K562 (cell line): Measurements from ENCODE around the gene MDN1. TPM values are rescaled to one million over a fixed set of nuclear protein-coding genes. Genes with fewer than 3 reads are reported as not detected.

ENCODE experiments used
- ATAC-seq: fragments of 200-7000 bp; cut with Tn5 transposase; 3 replicates; pipeline ENCODE4 v1.9.1; 2020; ENCODE audit warnings: moderate library complexity
- BruUV-seq: library from RNA; stranded (reverse); fragments of 400-500 nt; replicated peaks from 2 replicates; lab custom pipeline; 2021; lab: Mats Ljungman, UMichigan
- CTCF ChIA-PET: fragments of 300-600 bp; formaldehyde crosslinking; extraction: SDS; loops from one replicate; lab custom pipeline; 2021; ENCODE audit warnings: low intra/inter-chr PET ratio; lab: Yijun Ruan, JAX
- POLR2A ChIA-PET: fragments of 300-600, 350-650 bp; sonication (Branson Sonifier 250); formaldehyde crosslinking; extraction: SDS; loops from one replicate; lab custom pipeline; 2021; ENCODE audit warnings: antibody characterized with exemption, inconsistent platforms; lab: Yijun Ruan, JAX
- DNase-seq, 4 experiments: peaks; one replicate each; pipeline versions ENCODE4 v3.0.0 to v3.0.0-alpha.2; 2011 to 2018; ENCODE audit warnings: low spot score in 3 of 4, mixed read lengths in 3 of 4; ENCODE audit errors: extremely low read depth in 1 of 4
- FAIRE-seq: peaks from 2 replicates; lab custom pipeline; 2011; peaks lifted over from hg19 to GRCh38; lab: Jason Lieb, UNC
- H2AFZ ChIP-seq: 2 replicates; pipeline ENCODE4 v1.6.0; 2011; ENCODE audit warnings: low read depth, low read length, control low read depth, inconsistent platforms
- H3K27ac ChIP-seq: fragments of 200-600 bp; 3 replicates; pipeline ENCODE4 v1.8.0; 2011; ENCODE audit warnings: low read depth, mild to moderate bottlenecking, control low read depth, inconsistent platforms, low read length, moderate library complexity, mixed read lengths; ENCODE audit errors: extremely low read depth
- H3K27me3 ChIP-seq, 2 experiments: fragments of 300-600 bp in 1 of 2; 2 replicates in 1 of 2; 3 replicates in 1 of 2; pipeline versions ENCODE4 v1.6.0 to v1.8.0; 2011; ENCODE audit warnings: inconsistent platforms in 2 of 2, low read length in 2 of 2, mild to moderate bottlenecking in 1 of 2, mixed read lengths in 1 of 2, moderate library complexity in 1 of 2; ENCODE audit not compliant: control insufficient read depth in 2 of 2, insufficient read depth in 2 of 2
- H3K36me3 ChIP-seq: fragments of 300-600 bp; 3 replicates; pipeline ENCODE4 v1.8.0; 2011; ENCODE audit warnings: mild to moderate bottlenecking, low read length, inconsistent platforms; ENCODE audit not compliant: control insufficient read depth, insufficient read depth
- H3K4me1 ChIP-seq, 2 experiments: fragments of 200-600 bp in 1 of 2; replicated peaks in 1 of 2; 2 replicates in 1 of 2; 3 replicates in 1 of 2; pipeline versions ENCODE4 v1.5.1 to v1.8.0; 2011; ENCODE audit warnings: inconsistent platforms in 2 of 2, low read length in 2 of 2, mild to moderate bottlenecking in 1 of 2, mixed read lengths in 1 of 2, moderate library complexity in 1 of 2; ENCODE audit not compliant: control insufficient read depth in 2 of 2, insufficient read depth in 2 of 2
- H3K4me2 ChIP-seq: 2 replicates; pipeline ENCODE4 v1.6.1; 2011; ENCODE audit warnings: low read length, control low read depth, inconsistent platforms, mixed read lengths; ENCODE audit not compliant: insufficient read depth
- H3K4me3 ChIP-seq: fragments of 200-600 bp; sonication (generic), shearing (Covaris generic); 2 replicates; pipeline ENCODE4 v1.5.1; 2016; ENCODE audit warnings: control low read depth, inconsistent platforms
- H3K79me2 ChIP-seq: fragments of 200-600 bp; 3 replicates; pipeline ENCODE4 v1.8.0; 2011; ENCODE audit warnings: low read length, inconsistent platforms; ENCODE audit not compliant: control insufficient read depth, insufficient read depth
- H3K9ac ChIP-seq, 2 experiments: 2 replicates each; pipeline versions ENCODE4 v1.6.0 to v1.6.1; 2011; ENCODE audit warnings: low read depth in 2 of 2, low read length in 2 of 2, control low read depth in 1 of 2, inconsistent platforms in 1 of 2, mild to moderate bottlenecking in 1 of 2, mixed read lengths in 1 of 2; ENCODE audit not compliant: insufficient read depth in 1 of 2
- H3K9me1 ChIP-seq: one replicate; pipeline ENCODE4 v1.6.0; 2011; ENCODE audit warnings: inconsistent platforms, mild to moderate bottlenecking, low read length, moderate library complexity; ENCODE audit not compliant: control insufficient read depth, insufficient read depth
- H3K9me3 ChIP-seq: replicated peaks from 2 replicates; pipeline ENCODE4 v1.5.1; 2011; ENCODE audit warnings: low read depth, low read length, inconsistent platforms; ENCODE audit not compliant: control insufficient read depth, insufficient read depth
- H4K20me1 ChIP-seq: replicated peaks from 2 replicates; pipeline ENCODE4 v1.6.1; 2011; ENCODE audit warnings: low read length, inconsistent platforms, mixed read lengths; ENCODE audit not compliant: control insufficient read depth, insufficient read depth
- E2F4 ChIP-seq: sonication (generic); formaldehyde crosslinking; IDR thresholded peaks from 2 replicates; pipeline ENCODE4 v1.8.0; 2022; ENCODE audit warnings: mild to moderate bottlenecking, low read depth, missing genetic modification reagents
- GTF2B ChIP-seq: IDR thresholded peaks from 2 replicates; pipeline ENCODE4 v1.6.1; 2011; ENCODE audit not compliant: insufficient read length; ENCODE audit errors: extremely low read depth
- JUN ChIP-seq, 2 experiments: sonication (generic) in 1 of 2; formaldehyde crosslinking in 1 of 2; IDR thresholded peaks; 2 replicates each; pipeline versions ENCODE4 v1.6.1 to v1.8.0; 2012 to 2022; ENCODE audit warnings: borderline replicate concordance in 2 of 2, mild to moderate bottlenecking in 2 of 2, improper control_type of control experiment in 1 of 2, low read depth in 1 of 2, low read length in 1 of 2, missing genetic modification reagents in 1 of 2
- RNF2 ChIP-seq: sonication (generic); IDR thresholded peaks from 2 replicates; pipeline ENCODE4 v1.6.1; 2016
- SAP30 ChIP-seq: fragments of 200-600 bp; sonication (generic); IDR thresholded peaks from 2 replicates; pipeline ENCODE4 v1.6.1; 2012; ENCODE audit warnings: borderline replicate concordance, low read depth, mild to moderate bottlenecking, moderate library complexity, low read length, control low read depth, inconsistent platforms; ENCODE audit not compliant: insufficient read depth, poor library complexity, severe bottlenecking
- SPI1 ChIP-seq: IDR thresholded peaks from 2 replicates; pipeline ENCODE4 v1.6.1; 2011; ENCODE audit warnings: low read depth, low read length, control low read depth, borderline replicate concordance
- SREBF2 ChIP-seq: sonication (generic); formaldehyde crosslinking; IDR thresholded peaks from 2 replicates; pipeline ENCODE4 v1.4.0; 2020; ENCODE audit warnings: mild to moderate bottlenecking, missing genetic modification reagents
- TFE3 ChIP-seq: fragments of 450-650 bp; formaldehyde crosslinking; IDR thresholded peaks from 2 replicates; pipeline ENCODE4 v1.4.0; 2020; ENCODE audit warnings: mild to moderate bottlenecking, mixed read lengths
- ZNF232 ChIP-seq: sonication (generic); formaldehyde crosslinking; IDR thresholded peaks from 2 replicates; pipeline ENCODE4 v1.8.0; 2022; ENCODE audit warnings: mild to moderate bottlenecking, missing genetic modification reagents
- ZNF24 ChIP-seq: fragments of 450-650 bp; IDR thresholded peaks from 2 replicates; pipeline ENCODE4 v1.6.1; 2016
- ZNF3 ChIP-seq: fragments of 250-450 bp; sonication (Bioruptor Pico); IDR thresholded peaks from 2 replicates; pipeline ENCODE4 v1.5.0; 2021; ENCODE audit warnings: mild to moderate bottlenecking, moderate library complexity
- ZNF830 ChIP-seq: fragments of 250-450 bp; sonication (Bioruptor Pico); IDR thresholded peaks from 2 replicates; pipeline ENCODE4 v1.5.0; 2021; ENCODE audit warnings: mild to moderate bottlenecking
- WGBS: fragments of 100-300 bp; shearing (Covaris generic); methylation state at CpG from one replicate; pipeline ENCODE4 v1.1.6; 2016; ENCODE audit warnings: low coverage, mixed read lengths; ENCODE audit not compliant: insufficient coverage; ENCODE audit errors: missing lambda C conversion rate; 5-methylcytosine and 5-hydroxymethylcytosine counted together
- in situ Hi-C: fragments of 300-500 bp; cut with MboI; formaldehyde crosslinking; loops from 4 replicates; pipeline ENCODE4 v1.15.0; 2018; ENCODE audit warnings: inconsistent platforms, mixed read lengths
- intact Hi-C: fragments of 100-400 bp; cut with micrococcal nuclease; formaldehyde crosslinking; loops from 2 replicates; pipeline ENCODE4 v1.14.2; 2022
- polyA plus RNA-seq, 8 experiments: library from polyadenylated mRNA; depleted of rRNA in 4 of 8; stranded (reverse) in 5 of 8; unstranded in 3 of 8; fragments of >200 nt; fragmentation: Nextera tagmentation in 2 of 8; fragmentation: Illumina TruSeq in 1 of 8; extraction: Ambion mirVana in 2 of 8; extraction: Trizol in 1 of 8; gene quantifications; 2 replicates each; pipeline versions ENCODE4 v1.2.1 to v1.2.3, GENCODE V29; 2011 to 2014; ENCODE audit warnings: inconsistent platforms in 1 of 8, missing spikeins in 1 of 8
- total RNA-seq, 7 experiments: library from RNA; depleted of rRNA in 6 of 7; stranded (reverse); fragments of >200 nt in 6 of 7; fragmentation: Illumina TruSeq in 2 of 7; extraction: Trizol in 2 of 7; gene quantifications; 2 replicates each; pipeline versions ENCODE4 v1.2.1 to v1.2.3, GENCODE V29; 2011 to 2021; ENCODE audit warnings: low replicate concordance in 1 of 7

The MDN1 gene
- total and polyA plus RNA-seq, 9 of the 15 experiments (the other 6 are each of a cell fraction or from before 2014, with no cell fraction given) = 25.6 to 93.6 (median 43.0) TPM

GRCh38 chr6:89695667-89696066 is 123.9 kb downstream of the MDN1 start:
- intact Hi-C loops (no loop called here), in situ Hi-C loops (no loop called here)
- H3K4me3 ChIP-seq = no peak overlapping the region
- POLR2A ChIA-PET = interaction anchor here (1.5 kb wide), 1 partner anchor 12 kb away, joined by 4 read pairs; no protein-coding TSS in a partner anchor
- no peak for DNase-seq
- no peaks in the 10 kb centered on the region for H3K27me3 ChIP-seq
- BruUV-seq = no TSS peak
- no peak overlapping the region for H2AFZ ChIP-seq
- 0 out of 5 replicates have a peak, but pooled peaks cover 0 to 2% of the 10 kb centered on the region in 2 experiments for H3K4me1 ChIP-seq
- no peak overlapping the region for H3K4me2 ChIP-seq
- WGBS = 96% methylated on average over 7 of the region's 7 CpGs
- CTCF ChIA-PET = no interaction called here
- TF ChIP-seq SPI1 (no peak), ZNF24 (no peak), GTF2B (no peak), ZNF830 (no peak), ZNF232 (CRISPR knock-in tag) (no peak), JUN (IDR thresholded peaks at IDR 0.05; ENCODE audit: borderline replicate concordance, low read depth, low read length) (no peak), JUN (CRISPR knock-in tag; IDR thresholded peaks at IDR 0.05; ENCODE audit: borderline replicate concordance) (no peak), E2F4 (CRISPR knock-in tag) (no peak), SAP30 (no peak), SREBF2 (CRISPR knock-in tag) (no peak), ZNF3 (no peak), TFE3 (CRISPR knock-in tag) (no peak), RNF2 (no peak)
- no peak overlapping the region for H3K27ac ChIP-seq
- H3K9me3 ChIP-seq = no peaks in the 10 kb centered on the region
- no peaks in the 10 kb centered on the region for H3K9me1 ChIP-seq
- no peaks in the 10 kb centered on the region for H4K20me1 ChIP-seq
- ATAC-seq = no peak
- no peaks in the 10 kb centered on the region for H3K79me2 ChIP-seq
- peaks cover 98% of the 10 kb centered on the region for H3K36me3 ChIP-seq
- FAIRE-seq = no peak
- H3K9ac ChIP-seq = no peak overlapping the region
